OCI-LY7 (cell line): ENCODE results near the gene GARIN5B. TPM values are rescaled to one million over a fixed set of nuclear protein-coding genes. Genes with fewer than 3 reads are reported as not detected.

ENCODE experiments used
- BruUV-seq: library from RNA; stranded (reverse); fragments of 400-500 nt; replicated peaks from 2 replicates; lab custom pipeline; 2021; lab: Mats Ljungman, UMichigan
- CTCF ChIA-PET: fragments of 300-600 bp; sonication (Branson Sonifier 250); formaldehyde crosslinking; loops from one replicate; lab custom pipeline; 2022; ENCODE audit warnings: antibody characterized with exemption; ENCODE audit not compliant: unreplicated experiment; lab: Charles Lee
- POLR2A ChIA-PET: fragments of 300-600 bp; sonication (Branson Sonifier 250); formaldehyde crosslinking; loops from one replicate; lab custom pipeline; 2022; ENCODE audit warnings: antibody characterized with exemption; lab: Charles Lee
- DNase-seq: peaks from one replicate; pipeline ENCODE4 v3.0.0-alpha.2; 2015; ENCODE audit warnings: low spot score
- H2AFZ ChIP-seq: fragments of 200-600 bp; sonication (generic), shearing (Covaris generic); 2 replicates; pipeline ENCODE4 v1.6.1; 2014; ENCODE audit warnings: mild to moderate bottlenecking, antibody characterized with exemption, low read length, moderate library complexity
- H3K27ac ChIP-seq: fragments of 200-600 bp; sonication (generic); 2 replicates; pipeline ENCODE4 v1.5.1; 2014; ENCODE audit warnings: mixed run types, low read depth, mild to moderate bottlenecking, moderate library complexity, low read length, inconsistent platforms; ENCODE audit not compliant: poor library complexity, severe bottlenecking
- H3K36me3 ChIP-seq: fragments of 200-600 bp; sonication (generic); 2 replicates; pipeline ENCODE4 v1.6.1; 2014; ENCODE audit warnings: mild to moderate bottlenecking, antibody characterized with exemption, low read length, moderate library complexity, mixed read lengths; ENCODE audit not compliant: insufficient read depth
- H3K4me1 ChIP-seq: fragments of 200-600 bp; sonication (generic); 2 replicates; pipeline ENCODE4 v1.5.1; 2014; ENCODE audit warnings: mild to moderate bottlenecking, low read length; ENCODE audit not compliant: insufficient read depth, poor library complexity, severe bottlenecking
- H3K4me2 ChIP-seq: fragments of 200-600 bp; sonication (generic); 2 replicates; pipeline ENCODE4 v1.6.1; 2014; ENCODE audit warnings: mild to moderate bottlenecking, low read length
- H3K4me3 ChIP-seq: fragments of 200-600 bp; sonication (generic); 2 replicates; pipeline ENCODE4 v1.5.1; 2014; ENCODE audit warnings: mild to moderate bottlenecking, low read depth, low read length; ENCODE audit not compliant: poor library complexity, severe bottlenecking
- H3K79me2 ChIP-seq: fragments of 200-600 bp; sonication (generic); 2 replicates; pipeline ENCODE4 v1.6.1; 2016; ENCODE audit warnings: low read depth, mild to moderate bottlenecking, low read length, moderate library complexity, mixed read lengths; ENCODE audit not compliant: insufficient read depth
- H3K9me2 ChIP-seq: fragments of 200-600 bp; sonication (generic); 2 replicates; pipeline ENCODE4 v1.6.1; 2016; ENCODE audit warnings: mild to moderate bottlenecking, low read length, mixed read lengths; ENCODE audit not compliant: insufficient read depth
- H3K9me3 ChIP-seq: fragments of 200-600 bp; sonication (generic); 2 replicates; pipeline ENCODE4 v1.6.1; 2014; ENCODE audit warnings: mild to moderate bottlenecking, mixed run types, low read length, mixed read lengths
- H4K20me1 ChIP-seq: fragments of 200-600 bp; sonication (generic); 2 replicates; pipeline ENCODE4 v1.6.1; 2014; ENCODE audit warnings: mild to moderate bottlenecking, antibody characterized with exemption, low read length, moderate library complexity, mixed read lengths; ENCODE audit not compliant: insufficient read depth
- CTCF ChIP-seq: fragments of 200-600 bp; sonication (generic); conservative IDR thresholded peaks from 2 replicates; pipeline ENCODE4 v1.5.1; 2014; ENCODE audit warnings: mild to moderate bottlenecking, antibody characterized with exemption, low read length, moderate library complexity, mixed read lengths
- EZH2phosphoT487 ChIP-seq: fragments of 200-600 bp; sonication (generic); IDR thresholded peaks from 2 replicates; pipeline ENCODE4 v1.6.1; 2018; ENCODE audit warnings: low read depth, borderline replicate concordance, mild to moderate bottlenecking, mixed run types, antibody characterized with exemption, low read length, moderate library complexity, mixed read lengths
- intact Hi-C: fragments of 100-400 bp; cut with micrococcal nuclease; formaldehyde crosslinking; loops from one replicate; pipeline ENCODE4 v1.10.0; 2022; ENCODE audit not compliant: unreplicated experiment
- total RNA-seq, 2 experiments: library from RNA; depleted of rRNA in 1 of 2; stranded (reverse); fragments of >200 nt in 1 of 2; shearing (Covaris generic) in 1 of 2; gene quantifications; 2 replicates each; pipeline ENCODE4 v1.2.3, GENCODE V29; 2014 to 2022

The GARIN5B gene
- total RNA-seq, 2 experiments from 2014 or later = not detected

- Histone ChIP-seq H3K4me3 (peak overlapping the region; percentile 100), H3K9me3 (peaks cover 21% of the 10 kb centered on the region; the same call in 1 of the 2 replicates), H3K79me2 (peaks cover 47% of the 10 kb centered on the region), H3K27ac (peak overlapping the region; percentile 92), H3K4me2 (peak overlapping the region; percentile 89), H2AFZ (no peak overlapping the region), H3K36me3 (peaks cover 52% of the 10 kb centered on the region), H3K9me2 (no peaks in the 10 kb centered on the region), H4K20me1 (peaks cover 32% of the 10 kb centered on the region), H3K4me1 (peaks cover 32% of the 10 kb centered on the region)
- TSS peak; percentile 68 for BruUV-seq
- TF ChIP-seq EZH2phosphoT487 (no peak), CTCF (no peak)
- ChIA-PET CTCF (no interaction called here), POLR2A (interaction anchor here (0.5 kb wide), 1 partner anchor 155 kb away, joined by 3 read pairs; no protein-coding TSS in a partner anchor)
- intact Hi-C loops = loop anchor here (2.0 kb wide), 1 partner anchor 126 kb away; the partner anchor contains the start of gene HSPBP1
- DNase-seq = peak; percentile 57
These were observed 43.9 kb upstream of the GARIN5B start for GRCh38 chr19:55406826-55407549.

GRCh38 chr19:55406091-55406825 lies 43.2 kb upstream of the GARIN5B start:
- peaks cover 21% of the 10 kb centered on the region; the same call in 1 of the 2 replicates for H3K9me3 ChIP-seq
- no peaks in the 10 kb centered on the region for H3K9me2 ChIP-seq
- H3K79me2 ChIP-seq = peaks cover 47% of the 10 kb centered on the region
- no peak for TF ChIP-seq CTCF
- no peak for TF ChIP-seq EZH2phosphoT487
- H3K36me3 ChIP-seq = peaks cover 59% of the 10 kb centered on the region
- peak overlapping the region; percentile 89 for H3K4me2 ChIP-seq
- no peak overlapping the region for H2AFZ ChIP-seq
- H3K4me3 ChIP-seq = peak overlapping the region; percentile 100
- CTCF ChIA-PET = no interaction called here
- H3K4me1 ChIP-seq = peaks cover 32% of the 10 kb centered on the region
- H3K27ac ChIP-seq = peak overlapping the region; percentile 92
- intact Hi-C loops = loop anchor here (2.0 kb wide), 1 partner anchor 125 kb away; the partner anchor contains the start of gene HSPBP1
- peaks cover 33% of the 10 kb centered on the region for H4K20me1 ChIP-seq
- no TSS peak for BruUV-seq
- peak; percentile 40 for DNase-seq
- POLR2A ChIA-PET = interaction anchor here (0.5 kb wide), 1 partner anchor 154 kb away, joined by 3 read pairs; no protein-coding TSS in a partner anchor
